ENCODE measurements around the gene FN3K.
A peak's percentile ranks its signal among the peaks of the same experiment; 100 is the strongest.

The FN3K gene

DNA sequence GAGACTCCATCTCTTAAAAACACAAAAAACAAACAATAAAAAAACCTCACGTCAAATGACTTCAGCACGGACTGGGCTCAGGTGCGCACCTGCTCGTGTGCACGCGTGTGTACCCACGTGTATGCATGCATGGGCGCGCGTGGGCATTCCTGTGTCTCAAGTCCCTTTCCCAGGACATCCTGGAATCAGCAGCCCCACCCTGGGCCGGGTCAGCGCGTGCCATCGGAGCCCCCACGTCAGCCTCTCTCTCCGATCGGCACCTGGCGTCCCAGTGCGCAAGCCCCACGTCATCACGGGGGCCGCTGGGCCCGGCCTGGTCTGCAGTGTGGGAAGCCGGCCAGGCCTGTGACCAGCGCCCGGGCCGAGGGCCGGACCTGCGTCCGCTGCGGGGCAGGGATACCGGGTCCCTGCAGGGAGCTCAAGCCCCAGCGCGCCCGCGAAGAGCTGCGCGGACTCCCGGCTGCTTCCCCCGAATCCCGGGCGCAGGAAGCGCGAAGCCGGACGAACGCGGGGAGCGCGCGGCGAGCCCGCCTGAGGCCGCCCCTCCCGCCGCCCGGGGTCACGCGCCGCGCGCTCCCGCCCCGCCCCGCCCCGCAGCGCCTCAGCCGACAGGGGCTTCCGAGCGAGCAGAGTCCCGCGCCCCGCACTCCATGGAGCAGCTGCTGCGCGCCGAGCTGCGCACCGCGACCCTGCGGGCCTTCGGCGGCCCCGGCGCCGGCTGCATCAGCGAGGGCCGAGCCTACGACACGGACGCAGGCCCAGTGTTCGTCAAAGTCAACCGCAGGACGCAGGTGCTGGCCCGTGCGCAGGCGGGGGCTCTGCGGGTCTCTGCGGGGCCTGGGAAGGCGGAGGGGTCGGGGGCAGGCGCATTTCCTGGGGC is at the start of gene FN3K:
FN3K (plus strand) TSS at position 629 of the 880 bp plus-strand sequence; CDS start at position 651, 22 bp downstream.
- peak; percentile 42 for DNase-seq

DNA sequence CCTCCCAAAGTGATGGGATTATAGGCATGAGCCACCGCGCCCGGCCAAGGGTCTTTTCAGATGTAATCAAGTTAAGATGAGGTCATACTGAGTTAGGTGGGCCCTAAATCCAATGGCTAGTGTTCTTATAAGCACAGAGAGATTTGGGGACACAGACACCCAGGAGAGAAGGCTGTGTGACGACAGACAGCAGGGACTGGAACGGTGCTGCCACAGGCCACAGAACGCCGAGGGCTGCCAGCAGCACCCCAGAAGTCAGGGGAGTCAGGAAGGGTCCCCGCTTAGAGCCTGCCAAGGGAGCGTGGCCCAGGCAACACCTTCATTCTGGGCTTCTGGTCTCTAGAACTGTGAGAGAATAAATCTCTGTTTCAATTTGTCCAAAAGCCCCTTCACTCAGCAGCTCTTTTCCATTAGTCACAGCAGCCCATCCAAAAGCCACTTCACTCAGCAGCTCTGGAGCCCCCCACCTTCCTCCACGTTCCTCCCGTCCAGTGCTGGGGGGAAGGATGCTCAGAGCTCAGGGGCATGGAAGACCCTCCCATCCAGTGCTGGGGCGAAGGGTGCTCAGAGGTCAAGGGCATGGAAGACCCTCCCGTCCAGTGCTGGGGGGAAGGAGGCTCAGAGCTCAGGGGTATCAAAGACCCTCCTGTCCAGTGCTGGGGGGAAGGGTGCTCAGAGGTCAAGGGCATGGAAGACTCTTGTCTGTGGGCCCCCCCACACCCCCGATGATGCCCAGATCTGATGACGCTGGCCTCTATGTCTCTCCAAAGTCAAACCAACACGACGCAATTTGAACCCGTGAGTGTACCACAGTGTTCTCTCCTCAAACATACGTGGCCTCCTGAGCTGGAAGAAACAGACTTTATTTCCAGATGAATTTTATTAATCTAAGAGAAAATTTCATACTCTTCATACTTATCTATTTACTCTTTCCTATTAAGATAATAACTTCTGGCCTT is 48.8 kb upstream of the FN3K start:
- DNase-seq: no peak

GRCh38 chr17:82687375-82687861 is 48.0 kb upstream of the FN3K start:
- DNase-seq: no peak

GRCh38 chr17:82687871-82688270 is 47.5 kb upstream of the FN3K start:
- no peak for DNase-seq

DNA sequence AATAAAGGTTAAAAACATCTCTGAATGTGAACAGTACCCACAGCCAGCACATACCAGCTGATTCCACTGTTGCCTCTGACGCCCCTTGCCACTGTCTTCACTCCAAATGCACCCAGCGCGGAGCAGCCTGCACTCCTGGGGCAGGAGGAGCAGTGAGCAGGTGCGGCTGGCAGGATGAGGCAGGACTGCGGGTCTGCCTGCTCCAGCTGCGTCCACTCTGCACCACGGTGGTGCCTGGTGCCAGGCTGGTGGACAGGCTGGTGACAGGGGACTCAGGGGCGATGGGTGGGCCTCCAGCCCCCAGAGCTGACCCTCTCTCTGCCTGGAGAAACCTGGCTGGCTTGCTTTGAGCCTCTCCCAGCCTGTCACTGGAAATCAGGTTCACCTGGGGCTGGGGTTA is 46.3 kb upstream of the FN3K start:
- DNase-seq: no peak

GRCh38 chr17:82690786-82691489 is 44.5 kb upstream of the FN3K start:
- no peak for DNase-seq

- DNase-seq: no peak
These were observed 43.7 kb upstream of the FN3K start for GRCh38 chr17:82691714-82692113.

DNA sequence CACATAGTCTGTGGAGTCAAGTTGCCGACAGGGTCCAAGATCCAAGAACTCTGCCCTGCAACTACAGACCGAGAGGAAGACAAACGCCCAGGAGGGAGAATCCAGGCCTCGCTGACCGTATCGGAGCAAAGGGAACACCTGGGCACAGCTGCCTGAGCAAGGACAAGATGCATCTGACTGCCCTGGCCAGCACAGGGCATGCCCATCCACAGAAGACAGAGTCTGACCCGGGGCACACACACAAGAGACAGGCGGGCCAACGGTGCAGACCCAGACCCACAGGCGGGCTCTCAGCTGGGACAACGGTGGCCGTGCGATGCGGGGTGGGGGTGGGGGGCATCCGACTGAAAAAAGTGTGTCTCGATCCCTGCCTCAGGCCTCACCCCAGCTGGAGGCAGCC is 43.1 kb upstream of the FN3K start:
- DNase-seq: no peak

DNA sequence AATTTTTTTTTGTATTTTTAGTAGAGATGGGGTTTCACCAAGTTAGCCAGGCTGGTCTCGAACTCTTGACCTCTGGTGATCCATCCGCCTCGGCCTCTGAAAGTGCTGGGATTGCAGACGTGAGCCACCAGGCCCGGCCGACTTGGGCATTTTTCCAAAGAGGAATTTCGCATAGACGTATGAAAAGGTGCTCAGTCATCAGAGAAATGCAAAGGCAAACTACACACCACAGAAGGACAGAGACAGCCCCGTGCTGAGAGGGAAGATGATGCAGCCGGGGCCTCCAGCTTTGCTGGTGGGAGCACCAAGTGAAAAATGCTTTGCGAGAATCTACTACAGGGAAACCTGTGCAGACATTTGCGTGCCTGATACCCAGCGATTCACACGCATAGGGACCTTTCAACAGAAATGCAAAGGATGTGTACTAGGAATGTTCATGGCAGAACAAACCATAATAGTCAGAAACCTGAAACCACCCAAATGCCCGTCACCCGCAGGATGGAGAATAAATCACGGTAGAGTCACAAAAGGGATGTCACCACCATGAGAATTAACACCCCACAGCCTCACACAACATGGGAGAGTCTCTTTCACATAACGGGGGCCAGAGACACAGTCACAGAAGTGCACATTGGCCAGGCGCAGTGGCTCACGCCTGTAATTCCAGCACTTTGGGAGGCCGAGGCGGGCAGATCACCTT is 42.1 kb upstream of the FN3K start:
- DNase-seq: no peak

DNA sequence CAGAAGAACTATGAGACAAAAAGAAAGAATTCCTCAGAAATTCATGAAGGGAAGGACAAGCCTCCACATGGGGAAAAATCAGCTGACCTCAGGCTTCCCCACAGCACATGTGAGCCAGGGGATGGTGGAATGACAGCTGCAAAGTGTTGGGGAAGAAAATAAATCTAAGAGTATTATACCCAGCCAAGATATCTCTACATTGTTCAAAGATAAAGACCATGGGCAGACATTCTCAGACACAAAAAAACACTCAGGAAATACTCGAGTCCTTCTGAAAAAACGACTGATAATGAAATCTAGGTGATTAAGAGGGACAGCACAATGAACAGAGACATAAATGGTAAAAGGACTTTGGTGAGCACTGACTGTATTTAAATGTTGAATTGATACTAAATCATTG is 40.8 kb upstream of the FN3K start:
- DNase-seq: no peak

- DNase-seq: no peak
These were observed 39.2 kb upstream of the FN3K start for GRCh38 chr17:82696259-82696658.

- DNase-seq: no peak
These were observed 38.3 kb upstream of the FN3K start for GRCh38 chr17:82696916-82697807.

GRCh38 chr17:82697808-82698064 is 37.7 kb upstream of the FN3K start:
- no peak for DNase-seq

DNA sequence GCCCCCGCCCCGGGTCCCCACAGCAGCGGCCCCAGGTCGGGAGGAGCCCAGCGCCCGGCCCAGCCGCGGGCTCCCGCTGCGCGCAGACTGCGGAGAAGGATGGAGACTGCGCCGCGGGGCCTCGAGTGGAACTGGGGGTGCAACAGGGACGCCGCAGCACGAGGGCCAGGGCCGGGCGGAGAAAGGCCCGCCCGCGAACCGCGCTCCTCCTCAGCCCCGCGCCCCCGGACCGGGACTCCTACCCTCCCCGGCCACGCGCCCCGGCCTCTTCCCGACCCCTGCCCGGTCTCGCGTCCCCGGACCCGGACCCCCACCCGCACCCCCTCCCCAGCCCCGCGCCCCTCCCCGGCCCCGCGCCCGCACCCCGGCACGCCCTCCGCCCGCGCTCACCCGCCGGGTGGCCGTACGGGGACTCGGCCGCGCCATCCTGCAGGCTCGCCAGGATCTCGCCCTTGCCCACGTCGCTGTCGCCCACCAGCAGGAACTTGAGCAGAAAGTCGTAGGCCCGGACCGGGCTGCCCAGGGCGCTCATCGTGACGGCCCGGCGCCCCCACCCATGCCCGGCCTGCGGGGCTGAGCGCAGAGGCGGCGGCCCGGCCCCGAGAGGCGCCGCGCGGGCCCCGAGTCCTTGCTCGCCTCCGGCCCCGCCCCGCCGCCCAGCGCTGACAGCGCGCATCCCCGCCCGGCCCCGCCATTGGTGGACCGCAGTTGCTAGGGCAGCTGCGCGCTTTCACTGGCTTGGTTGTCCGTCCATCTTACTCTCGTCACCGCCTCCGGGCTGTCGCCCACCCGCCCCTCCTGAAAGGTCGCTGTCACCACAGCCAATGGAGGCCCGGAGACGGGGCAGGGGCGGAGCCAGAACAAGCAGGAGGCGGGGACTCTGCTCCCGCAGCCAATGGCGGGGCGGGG is 37.1 kb upstream of the FN3K start, which contains the start of gene RAB40B:
RAB40B (minus strand) TSS at position 634 of the 909 bp plus-strand sequence; CDS start at position 532, 102 bp downstream.
- DNase-seq: peak; percentile 99

DNA sequence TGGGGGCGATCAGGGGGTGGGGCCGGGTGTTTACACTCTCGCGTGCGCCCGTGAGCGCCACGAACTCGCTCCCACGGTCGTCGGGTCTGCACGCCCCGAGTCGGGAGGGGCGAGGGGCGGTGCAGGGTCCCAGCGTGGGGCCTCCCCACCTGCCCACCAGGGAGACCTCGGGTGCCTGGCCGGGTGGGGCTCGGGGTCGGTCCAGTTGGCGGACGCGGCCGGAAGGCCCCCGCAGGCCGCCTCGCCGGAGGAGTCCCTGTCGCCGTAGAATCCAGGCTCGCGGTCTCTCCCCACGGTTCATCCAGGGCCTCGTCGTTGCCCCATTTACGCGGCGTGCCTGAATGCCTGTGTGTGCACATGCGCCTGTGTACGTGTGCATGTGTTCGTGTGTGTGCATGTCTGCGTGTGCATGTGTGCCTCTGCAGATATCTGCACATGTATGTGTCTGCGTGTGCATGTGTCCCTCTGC is 36.4 kb upstream of the FN3K start:
- no peak for DNase-seq

GRCh38 chr17:82699551-82699950 is 35.9 kb upstream of the FN3K start:
- no peak for DNase-seq

GRCh38 chr17:82702231-82702927 is 33.0 kb upstream of the FN3K start:
- DNase-seq: no peak

DNA sequence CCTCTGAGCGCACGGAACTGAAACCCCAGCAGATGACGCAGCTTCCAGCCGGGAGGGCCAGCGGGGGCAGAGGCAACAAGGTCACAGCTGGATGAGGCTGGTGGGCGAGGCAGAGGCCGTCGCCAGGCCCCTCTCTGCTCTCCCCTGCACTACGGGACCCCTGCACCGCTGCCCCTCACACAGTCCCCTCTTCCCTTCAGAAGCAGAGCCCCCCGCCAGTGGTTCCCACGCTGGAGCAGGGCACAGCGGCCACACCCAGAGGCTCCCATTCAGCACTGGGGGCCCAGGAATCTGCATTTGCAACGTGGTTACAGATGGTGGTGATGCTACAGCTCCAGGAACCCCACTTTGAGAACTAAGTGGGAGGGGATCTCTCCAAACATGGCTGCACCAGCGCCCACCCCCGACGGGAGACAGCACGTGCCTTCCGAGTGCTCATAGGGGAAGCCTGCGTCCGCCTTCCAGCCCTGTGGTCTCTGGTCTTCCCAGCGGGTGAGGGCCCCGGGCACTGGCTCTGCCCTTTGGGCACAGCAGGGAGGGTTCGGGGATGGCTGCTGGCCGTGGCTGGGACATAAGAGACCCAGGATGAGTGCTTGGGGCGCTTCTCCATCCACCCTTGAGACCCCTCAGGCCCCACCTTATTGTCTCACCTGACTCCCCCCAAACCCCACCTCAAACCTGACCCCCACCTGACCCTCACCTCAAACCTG is 32.2 kb upstream of the FN3K start:
- DNase-seq: no peak

Data from CD4-positive, alpha-beta T cell treated with Interleukin-10 for 1 hour (primary cell).